Prostate gland (tissue), 2 donors: Measurements from ENCODE around the gene CACNA1A. TPM values are rescaled to one million over a fixed set of nuclear protein-coding genes. Genes with fewer than 3 reads are reported as not detected.

Experiments
- DNase-seq: peaks from one replicate; pipeline ENCODE4 v3.0.0-alpha.2; 2019; ENCODE audit warnings: low spot score
- H3K27ac ChIP-seq, 2 donors: fragments of 200-600 bp; sonication (generic); 2 replicates each; pipeline ENCODE4 v1.5.1; 2017 to 2019
- H3K27me3 ChIP-seq: fragments of 200-600 bp; sonication (generic); replicated peaks from 2 replicates; pipeline ENCODE4 v1.5.1; 2019; ENCODE audit not compliant: insufficient read depth
- H3K36me3 ChIP-seq, 2 donors: fragments of 200-600 bp; sonication (generic); 1 replicate in 1 of 2; 2 replicates in 1 of 2; pipeline versions ENCODE4 v1.5.1 to v1.8.1; 2017 to 2019
- H3K4me1 ChIP-seq: fragments of 200-600 bp; sonication (generic); replicated peaks from 2 replicates; pipeline ENCODE4 v1.5.1; 2019
- H3K4me3 ChIP-seq, 2 donors: fragments of 200-600 bp; sonication (generic); 2 replicates each; pipeline ENCODE4 v1.5.1; 2017 to 2019
- H3K9me3 ChIP-seq: fragments of 200-600 bp; sonication (generic); 2 replicates; pipeline ENCODE4 v1.5.1; 2017
- POLR2A ChIP-seq: fragments of 450-650 bp; IDR thresholded peaks from one replicate; pipeline ENCODE4 v1.6.1; 2016; ENCODE audit warnings: antibody characterized with exemption, mild to moderate bottlenecking
- POLR2AphosphoS5 ChIP-seq: sonication (generic); formaldehyde crosslinking; IDR thresholded peaks from one replicate; pipeline ENCODE4 v1.6.1; 2017; ENCODE audit warnings: antibody characterized with exemption
- WGBS: methylation state at CpG from one replicate; pipeline ENCODE4 v1.1.5; 2018; 5-methylcytosine and 5-hydroxymethylcytosine counted together
- intact Hi-C: fragments of 100-400 bp; cut with DNase I; formaldehyde crosslinking; loops from one replicate; pipeline ENCODE4 v1.14.2; 2022
- total RNA-seq, 2 donors: library from RNA; depleted of rRNA; stranded (reverse); fragments of >200 nt; gene quantifications; one replicate each; pipeline ENCODE4 v1.1.0, GENCODE V29; 2016
- TF ChIP-seq, protein P1 (sequence below), 4 experiments: fragments of 200-600 bp in 2 of 4; fragments of 450-650 bp in 2 of 4; sonication (generic) in 2 of 4; IDR thresholded peaks; 1 replicate in 3 of 4; 2 replicates in 1 of 4; pipeline ENCODE4 v1.5.1; 2016 to 2019; ENCODE audit warnings: antibody characterized with exemption in 4 of 4, mild to moderate bottlenecking in 2 of 4, moderate library complexity in 2 of 4

Gene CACNA1A
- total RNA-seq, 2 donors from 2014 or later, result 0.46 to 12.4 TPM

DNA sequence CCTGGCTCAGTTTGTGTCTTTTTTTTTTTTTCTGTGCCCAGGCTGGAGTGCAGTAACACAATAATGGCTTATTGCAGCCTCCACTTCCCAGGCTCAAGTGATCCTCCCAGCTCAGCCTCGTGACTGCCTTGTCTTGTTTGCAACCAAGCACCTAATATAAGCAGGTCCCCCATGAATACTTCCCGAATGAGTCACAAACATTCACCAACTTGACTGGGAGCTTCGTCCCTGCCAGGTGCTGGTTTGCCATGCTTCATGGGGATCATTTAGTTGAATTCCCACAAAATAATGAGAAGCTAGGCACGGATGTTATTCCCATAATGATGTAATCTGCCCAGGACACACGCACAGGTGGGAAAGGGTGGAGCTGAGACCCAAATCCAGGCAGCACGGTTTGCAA lies 176.5 kb downstream of the CACNA1A start:
- no peaks in the 10 kb centered on the region for H3K4me1 ChIP-seq
- H3K9me3 ChIP-seq, result no peaks in the 10 kb centered on the region
- intact Hi-C loops, result no loop called here
- no peak overlapping the region for H3K27ac ChIP-seq
- WGBS, result 62% methylated on average over 6 of the region's 6 CpGs
- no peak for DNase-seq
- TF ChIP-seq POLR2A (no peak), POLR2AphosphoS5 (no peak)
- TF ChIP-seq, protein P1, sequence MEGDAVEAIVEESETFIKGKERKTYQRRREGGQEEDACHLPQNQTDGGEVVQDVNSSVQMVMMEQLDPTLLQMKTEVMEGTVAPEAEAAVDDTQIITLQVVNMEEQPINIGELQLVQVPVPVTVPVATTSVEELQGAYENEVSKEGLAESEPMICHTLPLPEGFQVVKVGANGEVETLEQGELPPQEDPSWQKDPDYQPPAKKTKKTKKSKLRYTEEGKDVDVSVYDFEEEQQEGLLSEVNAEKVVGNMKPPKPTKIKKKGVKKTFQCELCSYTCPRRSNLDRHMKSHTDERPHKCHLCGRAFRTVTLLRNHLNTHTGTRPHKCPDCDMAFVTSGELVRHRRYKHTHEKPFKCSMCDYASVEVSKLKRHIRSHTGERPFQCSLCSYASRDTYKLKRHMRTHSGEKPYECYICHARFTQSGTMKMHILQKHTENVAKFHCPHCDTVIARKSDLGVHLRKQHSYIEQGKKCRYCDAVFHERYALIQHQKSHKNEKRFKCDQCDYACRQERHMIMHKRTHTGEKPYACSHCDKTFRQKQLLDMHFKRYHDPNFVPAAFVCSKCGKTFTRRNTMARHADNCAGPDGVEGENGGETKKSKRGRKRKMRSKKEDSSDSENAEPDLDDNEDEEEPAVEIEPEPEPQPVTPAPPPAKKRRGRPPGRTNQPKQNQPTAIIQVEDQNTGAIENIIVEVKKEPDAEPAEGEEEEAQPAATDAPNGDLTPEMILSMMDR (IDR thresholded peaks at IDR 0.05), result no peak
- no peaks in the 10 kb centered on the region for H3K27me3 ChIP-seq
- no peak overlapping the region for H3K4me3 ChIP-seq
- no peaks in the 10 kb centered on the region for H3K36me3 ChIP-seq

GRCh38 chr19:13328241-13328640 lies 178.0 kb downstream of the CACNA1A start:
- Histone ChIP-seq H3K27ac (no peak overlapping the region), H3K27me3 (no peaks in the 10 kb centered on the region), H3K4me1 (no peaks in the 10 kb centered on the region), H3K36me3 (no peaks in the 10 kb centered on the region), H3K9me3 (no peaks in the 10 kb centered on the region), H3K4me3 (no peak overlapping the region)
- intact Hi-C loops, result no loop called here
- WGBS, result 83% methylated on average over 6 of the region's 6 CpGs
- no peak for TF ChIP-seq POLR2AphosphoS5
- TF ChIP-seq POLR2A, result no peak
- TF ChIP-seq, protein P1 (IDR thresholded peaks at IDR 0.05), result no peak
- no peak for DNase-seq

DNA sequence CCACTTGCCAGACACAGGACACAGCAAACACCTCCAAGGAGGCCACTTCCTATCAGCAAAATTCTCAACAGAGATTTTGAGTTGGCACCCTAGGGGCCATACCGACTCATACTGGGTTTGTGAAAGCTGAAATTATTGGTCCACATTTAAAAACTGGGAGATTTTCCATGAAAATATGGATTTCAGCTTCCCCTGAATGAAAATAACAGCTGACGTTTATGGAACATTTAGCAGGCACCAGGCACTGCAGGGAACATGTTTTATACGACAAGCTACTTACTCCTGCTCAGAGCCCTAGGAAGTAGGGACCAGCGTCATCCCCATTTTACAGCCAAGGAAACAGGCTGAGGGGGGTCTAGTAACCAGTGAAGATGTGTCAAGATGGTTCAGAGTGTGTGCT lies 186.8 kb downstream of the CACNA1A start:
- Histone ChIP-seq H3K36me3 (no peaks in the 10 kb centered on the region), H3K27ac (no peak overlapping the region), H3K4me1 (no peaks in the 10 kb centered on the region), H3K9me3 (no peaks in the 10 kb centered on the region), H3K4me3 (no peak overlapping the region), H3K27me3 (no peaks in the 10 kb centered on the region)
- WGBS, result 78% methylated on average over 4 of the region's 4 CpGs
- TF ChIP-seq, protein P1 (IDR thresholded peaks at IDR 0.05), result no peak
- TF ChIP-seq POLR2AphosphoS5 (no peak), POLR2A (no peak)
- intact Hi-C loops, result no loop called here
- no peak for DNase-seq

GRCh38 chr19:13318190-13318589 lies 188.1 kb downstream of the CACNA1A start:
- no peaks in the 10 kb centered on the region for H3K4me1 ChIP-seq
- no peak overlapping the region for H3K4me3 ChIP-seq
- DNase-seq, result no peak
- no peaks in the 10 kb centered on the region for H3K9me3 ChIP-seq
- 80% methylated on average over 4 of the region's 4 CpGs for WGBS
- H3K27ac ChIP-seq, result no peak overlapping the region
- intact Hi-C loops, result no loop called here
- TF ChIP-seq, protein P1 (IDR thresholded peaks at IDR 0.05), result no peak
- no peak for TF ChIP-seq POLR2AphosphoS5
- TF ChIP-seq POLR2A, result no peak
- H3K36me3 ChIP-seq, result no peaks in the 10 kb centered on the region
- no peaks in the 10 kb centered on the region for H3K27me3 ChIP-seq

- Histone ChIP-seq H3K27me3 (no peaks in the 10 kb centered on the region), H3K36me3 (no peaks in the 10 kb centered on the region), H3K9me3 (no peaks in the 10 kb centered on the region), H3K27ac (no peak overlapping the region), H3K4me3 (no peak overlapping the region), H3K4me1 (no peaks in the 10 kb centered on the region)
- DNase-seq, result no peak
- no peak for TF ChIP-seq POLR2AphosphoS5
- TF ChIP-seq, protein P1 (IDR thresholded peaks at IDR 0.05), result no peak
- no peak for TF ChIP-seq POLR2A
- WGBS, result 65% methylated on average over 4 of the region's 4 CpGs
- intact Hi-C loops, result no loop called here
These were observed 190.8 kb downstream of the CACNA1A start for GRCh38 chr19:13315495-13315894.
